ENCODE results near the gene TPCN2. TPM values are rescaled to one million over a fixed set of nuclear protein-coding genes. Genes with fewer than 3 reads are reported as not detected.

TPCN2 gene
- total and polyA plus RNA-seq, 9 of the 15 experiments (the other 6 are each of a cell fraction or from before 2014, with no cell fraction given): 0.66 to 10.2 (median 4.6) TPM

- ATAC-seq: no peak
- Histone ChIP-seq H3K27me3 (ENCODE audit: control insufficient read depth in 2 of 2, insufficient read depth in 2 of 2, low read length in 2 of 2) (no peaks in the 10 kb centered on the region), H3K9ac (ENCODE audit: insufficient read depth in 1 of 2, low read depth in 2 of 2, low read length in 2 of 2) (peak overlapping the region in 1 of 2 experiments; percentile 58; a peak in 1 of 4 replicates), H3K4me1 (replicated peaks in 1 of 2; ENCODE audit: control insufficient read depth in 2 of 2, insufficient read depth in 2 of 2, low read length in 2 of 2) (peaks cover 7 to 39% of the 10 kb centered on the region in 2 experiments; a peak in 4 of 5 replicates), H3K4me3 (no peak overlapping the region), H3K4me2 (ENCODE audit: insufficient read depth, low read length) (no peak overlapping the region), H3K27ac (ENCODE audit: extremely low read depth, low read depth, low read length) (no peak overlapping the region), H3K79me2 (ENCODE audit: control insufficient read depth, insufficient read depth, low read length) (peaks cover 12% of the 10 kb centered on the region), H4K20me1 (replicated peaks; ENCODE audit: control insufficient read depth, insufficient read depth, low read length) (peaks cover 8% of the 10 kb centered on the region; the same call in 1 of the 2 replicates), H3K9me1 (ENCODE audit: control insufficient read depth, insufficient read depth, low read length) (no peaks in the 10 kb centered on the region), H3K36me3 (ENCODE audit: control insufficient read depth, insufficient read depth, low read length) (no peaks in the 10 kb centered on the region; the same call in 2 of the 3 replicates), H2AFZ (ENCODE audit: low read depth, low read length) (no peak overlapping the region), H3K9me3 (replicated peaks; ENCODE audit: control insufficient read depth, insufficient read depth, low read depth, low read length) (no peaks in the 10 kb centered on the region)
- in situ Hi-C loops (cut with MboI): no loop called here
- POLR2A ChIA-PET: no interaction called here
- BruUV-seq (replicated peaks): no TSS peak
- 75% methylated on average over 15 of the region's 18 CpGs for WGBS (ENCODE audit: insufficient coverage, low coverage, missing lambda C conversion rate)
- CTCF ChIA-PET (ENCODE audit: low intra/inter-chr PET ratio): no interaction called here
- no peak for TF ChIP-seq ZNF197 (CRISPR knock-in tag; IDR thresholded peaks at IDR 0.05; ENCODE audit: low read depth)
- TF ChIP-seq, protein P1, sequence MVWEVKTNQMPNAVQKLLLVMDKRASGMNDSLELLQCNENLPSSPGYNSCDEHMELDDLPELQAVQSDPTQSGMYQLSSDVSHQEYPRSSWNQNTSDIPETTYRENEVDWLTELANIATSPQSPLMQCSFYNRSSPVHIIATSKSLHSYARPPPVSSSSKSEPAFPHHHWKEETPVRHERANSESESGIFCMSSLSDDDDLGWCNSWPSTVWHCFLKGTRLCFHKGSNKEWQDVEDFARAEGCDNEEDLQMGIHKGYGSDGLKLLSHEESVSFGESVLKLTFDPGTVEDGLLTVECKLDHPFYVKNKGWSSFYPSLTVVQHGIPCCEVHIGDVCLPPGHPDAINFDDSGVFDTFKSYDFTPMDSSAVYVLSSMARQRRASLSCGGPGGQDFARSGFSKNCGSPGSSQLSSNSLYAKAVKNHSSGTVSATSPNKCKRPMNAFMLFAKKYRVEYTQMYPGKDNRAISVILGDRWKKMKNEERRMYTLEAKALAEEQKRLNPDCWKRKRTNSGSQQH (CRISPR knock-in tag; IDR thresholded peaks at IDR 0.05): no peak
- no peak for TF ChIP-seq NCOR1 (IDR thresholded peaks at IDR 0.05)
- TF ChIP-seq ELF1 (tag; IDR thresholded peaks at IDR 0.05): no peak
- DNase-seq (ENCODE audit: extremely low read depth in 1 of 4, low spot score in 3 of 4): no peak
- intact Hi-C loops (cut with micrococcal nuclease): no loop called here
- FAIRE-seq: no peak
Observed at GRCh38 chr11:69050592-69051380, 2.1 kb downstream of the TPCN2 start.

All from K562 (cell line).